ENCODE results near the gene RSAD2. TPM values are rescaled to one million over a fixed set of nuclear protein-coding genes. Genes with fewer than 3 reads are reported as not detected.

Gene RSAD2
- total RNA-seq, 1 experiment from 2014 or later: not detected

DNA sequence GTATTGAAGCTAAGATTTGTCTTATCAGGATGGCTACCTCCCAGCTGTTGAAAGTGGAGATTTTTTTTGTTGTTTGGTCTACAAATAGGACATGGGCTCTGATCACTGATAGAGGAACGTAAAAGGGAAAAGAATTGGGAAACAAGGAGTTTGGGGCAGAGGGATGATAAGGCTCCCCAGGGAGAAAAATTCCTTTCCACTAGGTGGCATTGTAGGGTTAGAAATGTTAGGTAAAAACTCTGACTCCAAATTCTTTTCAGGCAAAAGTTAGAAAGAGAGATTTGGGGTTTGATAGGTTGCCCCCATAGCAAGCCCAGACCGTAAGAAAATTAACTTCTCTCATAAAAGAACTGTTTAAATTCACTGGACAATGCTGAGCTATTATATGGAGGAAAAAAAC lies 31.7 kb upstream of the RSAD2 start (continued):
- TF ChIP-seq ETV6 (CRISPR knock-in tag; IDR thresholded peaks at IDR 0.05): no peak
- no peak for TF ChIP-seq GRHL2 (CRISPR knock-in tag; IDR thresholded peaks at IDR 0.05; ENCODE audit: insufficient replicate concordance, severe bottlenecking)
- TF ChIP-seq, protein P1, sequence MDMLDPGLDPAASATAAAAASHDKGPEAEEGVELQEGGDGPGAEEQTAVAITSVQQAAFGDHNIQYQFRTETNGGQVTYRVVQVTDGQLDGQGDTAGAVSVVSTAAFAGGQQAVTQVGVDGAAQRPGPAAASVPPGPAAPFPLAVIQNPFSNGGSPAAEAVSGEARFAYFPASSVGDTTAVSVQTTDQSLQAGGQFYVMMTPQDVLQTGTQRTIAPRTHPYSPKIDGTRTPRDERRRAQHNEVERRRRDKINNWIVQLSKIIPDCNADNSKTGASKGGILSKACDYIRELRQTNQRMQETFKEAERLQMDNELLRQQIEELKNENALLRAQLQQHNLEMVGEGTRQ (CRISPR knock-in tag; IDR thresholded peaks at IDR 0.05): no peak
- no peak for TF ChIP-seq MYBL2 (CRISPR knock-in tag; IDR thresholded peaks at IDR 0.05)
- TF ChIP-seq, protein P2, sequence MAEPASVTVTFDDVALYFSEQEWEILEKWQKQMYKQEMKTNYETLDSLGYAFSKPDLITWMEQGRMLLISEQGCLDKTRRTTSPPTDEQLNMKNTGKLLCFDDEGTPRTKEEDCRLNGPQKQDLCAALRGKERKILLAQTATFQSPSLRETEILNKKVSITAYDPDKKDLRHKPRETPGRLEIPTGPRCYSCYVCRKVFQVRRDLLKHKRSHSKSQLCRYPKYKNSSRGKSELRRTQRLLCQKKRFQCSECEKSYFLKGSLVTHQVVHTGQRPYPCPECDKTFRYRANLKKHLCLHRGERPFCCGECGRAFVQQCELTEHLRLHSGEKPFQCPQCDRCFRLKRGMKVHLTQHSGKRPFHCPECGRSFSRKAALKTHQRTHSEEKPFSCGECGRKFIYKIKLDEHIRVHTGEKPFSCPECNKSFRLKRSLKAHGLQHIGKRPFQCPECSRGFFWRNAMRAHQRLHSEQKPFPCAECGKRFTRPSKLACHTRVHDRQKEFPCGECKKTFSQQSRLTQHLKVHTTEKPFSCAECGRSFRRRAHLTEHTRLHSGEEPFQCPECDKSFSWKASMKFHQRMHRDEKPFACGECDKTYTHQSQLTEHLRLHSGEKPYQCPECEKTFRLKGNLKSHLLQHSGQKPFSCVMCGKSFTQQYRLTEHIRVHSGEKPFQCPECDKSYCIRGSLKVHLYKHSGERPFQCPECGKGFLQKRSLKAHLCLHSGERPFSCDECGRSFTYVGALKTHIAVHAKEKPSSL (CRISPR knock-in tag; conservative IDR thresholded peaks at IDR 0.05): no peak
- no peak for TF ChIP-seq SP1 (CRISPR knock-in tag; conservative IDR thresholded peaks at IDR 0.05)
- no peak for TF ChIP-seq SOX15 (CRISPR knock-in tag; IDR thresholded peaks at IDR 0.05)
- TF ChIP-seq ZNF232 (CRISPR knock-in tag; IDR thresholded peaks at IDR 0.05): no peak
- TF ChIP-seq OVOL2 (CRISPR knock-in tag; IDR thresholded peaks at IDR 0.05; ENCODE audit: borderline replicate concordance): no peak
- no peak for TF ChIP-seq NR1H2 (CRISPR knock-in tag; IDR thresholded peaks at IDR 0.05)

DNA sequence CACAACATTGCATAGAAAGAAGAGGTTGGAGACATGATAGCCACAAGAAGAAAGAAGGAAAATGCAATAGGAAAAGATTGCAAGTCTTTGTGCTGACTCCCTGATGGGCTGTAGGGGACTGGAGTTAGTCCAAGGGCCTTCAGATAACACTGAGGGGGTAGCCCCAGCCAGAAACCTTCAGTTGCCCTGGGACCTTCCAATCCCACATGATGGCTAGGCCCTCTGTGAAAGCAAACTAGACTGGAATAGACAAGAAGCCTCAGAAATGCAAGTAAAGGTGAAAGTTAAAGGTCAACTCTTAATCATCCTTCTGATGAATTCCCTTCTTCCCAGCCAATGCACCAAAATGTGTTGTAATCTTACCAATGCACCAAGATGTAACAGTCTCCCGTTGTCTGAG lies 31.0 kb upstream of the RSAD2 start:
- Mint-ChIP-seq H3K36me3 (peaks cover 68% of the 10 kb centered on the region), H3K4me3 (no peak overlapping the region), H3K4me1 (no peaks in the 10 kb centered on the region), H3K27me3 (ENCODE audit: low read depth) (peaks cover 7% of the 10 kb centered on the region), H3K9me3 (peaks cover 92% of the 10 kb centered on the region), H3K27ac (no peak overlapping the region)
- TF ChIP-seq ZNF396 (CRISPR knock-in tag; IDR thresholded peaks at IDR 0.05; ENCODE audit: borderline replicate concordance) (no peak), PRRX2 (CRISPR knock-in tag; IDR thresholded peaks at IDR 0.05) (no peak), OVOL2 (CRISPR knock-in tag; IDR thresholded peaks at IDR 0.05; ENCODE audit: borderline replicate concordance) (no peak), TEAD1 (CRISPR knock-in tag; IDR thresholded peaks at IDR 0.05) (no peak), NR1H2 (CRISPR knock-in tag; IDR thresholded peaks at IDR 0.05) (no peak), FOXK1 (CRISPR knock-in tag; IDR thresholded peaks at IDR 0.05) (no peak), GTF2I (CRISPR knock-in tag; conservative IDR thresholded peaks at IDR 0.05) (no peak), ZNF138 (CRISPR knock-in tag; conservative IDR thresholded peaks at IDR 0.05) (no peak), JAZF1 (CRISPR knock-in tag; IDR thresholded peaks at IDR 0.05) (no peak)
- TF ChIP-seq, protein P3, sequence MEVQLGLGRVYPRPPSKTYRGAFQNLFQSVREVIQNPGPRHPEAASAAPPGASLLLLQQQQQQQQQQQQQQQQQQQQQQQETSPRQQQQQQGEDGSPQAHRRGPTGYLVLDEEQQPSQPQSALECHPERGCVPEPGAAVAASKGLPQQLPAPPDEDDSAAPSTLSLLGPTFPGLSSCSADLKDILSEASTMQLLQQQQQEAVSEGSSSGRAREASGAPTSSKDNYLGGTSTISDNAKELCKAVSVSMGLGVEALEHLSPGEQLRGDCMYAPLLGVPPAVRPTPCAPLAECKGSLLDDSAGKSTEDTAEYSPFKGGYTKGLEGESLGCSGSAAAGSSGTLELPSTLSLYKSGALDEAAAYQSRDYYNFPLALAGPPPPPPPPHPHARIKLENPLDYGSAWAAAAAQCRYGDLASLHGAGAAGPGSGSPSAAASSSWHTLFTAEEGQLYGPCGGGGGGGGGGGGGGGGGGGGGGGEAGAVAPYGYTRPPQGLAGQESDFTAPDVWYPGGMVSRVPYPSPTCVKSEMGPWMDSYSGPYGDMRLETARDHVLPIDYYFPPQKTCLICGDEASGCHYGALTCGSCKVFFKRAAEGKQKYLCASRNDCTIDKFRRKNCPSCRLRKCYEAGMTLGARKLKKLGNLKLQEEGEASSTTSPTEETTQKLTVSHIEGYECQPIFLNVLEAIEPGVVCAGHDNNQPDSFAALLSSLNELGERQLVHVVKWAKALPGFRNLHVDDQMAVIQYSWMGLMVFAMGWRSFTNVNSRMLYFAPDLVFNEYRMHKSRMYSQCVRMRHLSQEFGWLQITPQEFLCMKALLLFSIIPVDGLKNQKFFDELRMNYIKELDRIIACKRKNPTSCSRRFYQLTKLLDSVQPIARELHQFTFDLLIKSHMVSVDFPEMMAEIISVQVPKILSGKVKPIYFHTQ (CRISPR knock-in tag; IDR thresholded peaks at IDR 0.05): no peak
- TF ChIP-seq, protein P4, sequence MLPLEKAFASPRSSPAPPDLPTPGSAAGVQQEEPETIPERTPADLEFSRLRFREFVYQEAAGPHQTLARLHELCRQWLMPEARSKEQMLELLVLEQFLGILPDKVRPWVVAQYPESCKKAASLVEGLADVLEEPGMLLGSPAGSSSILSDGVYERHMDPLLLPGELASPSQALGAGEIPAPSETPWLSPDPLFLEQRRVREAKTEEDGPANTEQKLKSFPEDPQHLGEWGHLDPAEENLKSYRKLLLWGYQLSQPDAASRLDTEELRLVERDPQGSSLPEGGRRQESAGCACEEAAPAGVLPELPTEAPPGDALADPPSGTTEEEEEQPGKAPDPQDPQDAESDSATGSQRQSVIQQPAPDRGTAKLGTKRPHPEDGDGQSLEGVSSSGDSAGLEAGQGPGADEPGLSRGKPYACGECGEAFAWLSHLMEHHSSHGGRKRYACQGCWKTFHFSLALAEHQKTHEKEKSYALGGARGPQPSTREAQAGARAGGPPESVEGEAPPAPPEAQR (CRISPR knock-in tag; IDR thresholded peaks at IDR 0.05): no peak
- TF ChIP-seq, protein P5, sequence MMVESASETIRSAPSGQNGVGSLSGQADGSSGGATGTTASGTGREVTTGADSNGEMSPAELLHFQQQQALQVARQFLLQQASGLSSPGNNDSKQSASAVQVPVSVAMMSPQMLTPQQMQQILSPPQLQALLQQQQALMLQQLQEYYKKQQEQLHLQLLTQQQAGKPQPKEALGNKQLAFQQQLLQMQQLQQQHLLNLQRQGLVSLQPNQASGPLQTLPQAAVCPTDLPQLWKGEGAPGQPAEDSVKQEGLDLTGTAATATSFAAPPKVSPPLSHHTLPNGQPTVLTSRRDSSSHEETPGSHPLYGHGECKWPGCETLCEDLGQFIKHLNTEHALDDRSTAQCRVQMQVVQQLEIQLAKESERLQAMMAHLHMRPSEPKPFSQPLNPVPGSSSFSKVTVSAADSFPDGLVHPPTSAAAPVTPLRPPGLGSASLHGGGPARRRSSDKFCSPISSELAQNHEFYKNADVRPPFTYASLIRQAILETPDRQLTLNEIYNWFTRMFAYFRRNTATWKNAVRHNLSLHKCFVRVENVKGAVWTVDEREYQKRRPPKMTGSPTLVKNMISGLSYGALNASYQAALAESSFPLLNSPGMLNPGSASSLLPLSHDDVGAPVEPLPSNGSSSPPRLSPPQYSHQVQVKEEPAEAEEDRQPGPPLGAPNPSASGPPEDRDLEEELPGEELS (CRISPR knock-in tag; IDR thresholded peaks at IDR 0.05): no peak
- no peak for ATAC-seq
- ChIA-PET CTCF (no interaction called here), POLR2A (no interaction called here)
- no peak for DNase-seq (ENCODE audit: low spot score)

Measured in WTC11 (cell line).